Measurements from ENCODE around the gene TBC1D22A. TPM values are rescaled to one million over a fixed set of nuclear protein-coding genes. Genes with fewer than 3 reads are reported as not detected.

The TBC1D22A gene
- total RNA-seq, 4 donors from 2014 or later: 15.6 to 21.7 (median 20.5) TPM

DNA sequence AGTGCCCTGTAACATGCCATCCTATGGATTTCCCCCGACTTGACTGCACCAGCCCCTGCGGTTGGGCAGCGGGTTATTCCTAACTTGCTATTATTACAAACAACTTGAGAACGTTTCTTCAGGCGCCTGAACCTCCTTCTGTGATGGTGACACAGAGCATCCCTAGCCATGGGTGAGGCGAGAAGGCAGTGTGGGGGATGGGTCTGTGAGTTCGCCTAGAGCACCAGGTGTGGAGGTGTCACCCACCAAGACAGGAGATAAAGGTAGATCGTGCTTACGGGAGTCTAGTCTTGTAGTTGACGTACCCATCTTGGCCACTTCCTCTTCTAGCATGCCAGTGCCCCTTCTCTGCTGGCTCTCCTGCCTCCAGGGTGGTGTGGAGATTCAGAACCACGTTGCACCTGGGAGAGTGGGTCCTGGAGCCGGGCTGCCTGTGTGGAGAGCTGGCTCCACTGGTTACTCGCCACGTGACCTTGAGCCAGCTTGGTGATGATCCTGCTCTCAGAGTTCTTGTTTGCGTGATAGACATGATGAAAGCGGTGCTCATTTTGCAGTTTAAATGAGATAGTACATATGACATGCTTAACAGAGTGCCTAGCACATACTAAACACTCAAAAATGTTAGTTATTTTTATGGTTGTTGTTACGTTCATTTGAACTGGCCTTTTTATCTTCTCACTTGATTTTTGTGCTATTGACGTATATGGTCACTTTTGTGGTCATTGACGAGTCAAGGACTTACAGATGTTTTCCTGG is 37.8 kb downstream of the TBC1D22A start:
- no peak for DNase-seq
- intact Hi-C loops (cut with DNase I): no loop called here
- no peak for TF ChIP-seq POLR2A (IDR thresholded peaks at IDR 0.05)
- TF ChIP-seq, protein P1, sequence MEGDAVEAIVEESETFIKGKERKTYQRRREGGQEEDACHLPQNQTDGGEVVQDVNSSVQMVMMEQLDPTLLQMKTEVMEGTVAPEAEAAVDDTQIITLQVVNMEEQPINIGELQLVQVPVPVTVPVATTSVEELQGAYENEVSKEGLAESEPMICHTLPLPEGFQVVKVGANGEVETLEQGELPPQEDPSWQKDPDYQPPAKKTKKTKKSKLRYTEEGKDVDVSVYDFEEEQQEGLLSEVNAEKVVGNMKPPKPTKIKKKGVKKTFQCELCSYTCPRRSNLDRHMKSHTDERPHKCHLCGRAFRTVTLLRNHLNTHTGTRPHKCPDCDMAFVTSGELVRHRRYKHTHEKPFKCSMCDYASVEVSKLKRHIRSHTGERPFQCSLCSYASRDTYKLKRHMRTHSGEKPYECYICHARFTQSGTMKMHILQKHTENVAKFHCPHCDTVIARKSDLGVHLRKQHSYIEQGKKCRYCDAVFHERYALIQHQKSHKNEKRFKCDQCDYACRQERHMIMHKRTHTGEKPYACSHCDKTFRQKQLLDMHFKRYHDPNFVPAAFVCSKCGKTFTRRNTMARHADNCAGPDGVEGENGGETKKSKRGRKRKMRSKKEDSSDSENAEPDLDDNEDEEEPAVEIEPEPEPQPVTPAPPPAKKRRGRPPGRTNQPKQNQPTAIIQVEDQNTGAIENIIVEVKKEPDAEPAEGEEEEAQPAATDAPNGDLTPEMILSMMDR (IDR thresholded peaks at IDR 0.05): no peak
- no peak overlapping the region for H3K27ac ChIP-seq
- H3K4me1 ChIP-seq: peaks cover 3 to 35% (median 6%) of the 10 kb centered on the region in 3 donors
- H3K9me3 ChIP-seq: no peaks in the 10 kb centered on the region
- no peaks in the 10 kb centered on the region for H3K27me3 ChIP-seq
- H3K36me3 ChIP-seq: peaks cover 5 to 87% (median 17%) of the 10 kb centered on the region in 3 donors
- WGBS, 2 donors: 90% methylated on average over 15 of the region's 19 CpGs
- no peak overlapping the region for H3K4me3 ChIP-seq

DNA sequence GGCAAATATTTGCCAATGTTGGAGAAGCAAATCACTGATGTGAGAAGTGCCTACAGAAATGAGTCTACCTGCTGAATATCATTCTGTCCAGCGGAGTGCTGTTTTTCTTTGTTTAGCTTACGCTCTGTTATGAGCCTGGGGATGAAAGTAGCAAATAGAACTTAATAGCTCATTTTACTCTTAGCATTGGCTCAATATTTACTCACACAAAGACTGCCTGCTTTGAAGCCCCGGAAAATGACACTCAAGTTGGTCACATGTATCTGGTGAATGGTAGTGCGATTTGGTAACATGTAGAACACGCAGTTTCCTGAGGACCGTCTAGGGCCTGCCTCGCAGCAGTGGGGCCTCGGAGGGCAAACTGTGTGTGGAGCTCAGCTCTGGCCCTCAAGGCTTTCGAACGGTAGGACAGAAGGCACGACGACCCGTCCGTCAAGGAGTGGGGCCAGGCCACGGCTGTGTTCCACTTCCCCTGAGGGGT is 38.9 kb downstream of the TBC1D22A start:
- Histone ChIP-seq H3K4me3 (no peak overlapping the region), H3K9me3 (no peaks in the 10 kb centered on the region), H3K4me1 (peaks cover 3 to 35% (median 6%) of the 10 kb centered on the region in 3 donors), H3K27ac (no peak overlapping the region), H3K27me3 (no peaks in the 10 kb centered on the region), H3K36me3 (peaks cover 0 to 86% (median 17%) of the 10 kb centered on the region in 3 donors)
- no peak for DNase-seq
- WGBS, 2 donors: 88 to 91% methylated on average over 8 of the region's 15 CpGs
- intact Hi-C loops (cut with DNase I): no loop called here
- TF ChIP-seq POLR2A (IDR thresholded peaks at IDR 0.05): no peak
- TF ChIP-seq, protein P1 (IDR thresholded peaks at IDR 0.05): no peak

DNA sequence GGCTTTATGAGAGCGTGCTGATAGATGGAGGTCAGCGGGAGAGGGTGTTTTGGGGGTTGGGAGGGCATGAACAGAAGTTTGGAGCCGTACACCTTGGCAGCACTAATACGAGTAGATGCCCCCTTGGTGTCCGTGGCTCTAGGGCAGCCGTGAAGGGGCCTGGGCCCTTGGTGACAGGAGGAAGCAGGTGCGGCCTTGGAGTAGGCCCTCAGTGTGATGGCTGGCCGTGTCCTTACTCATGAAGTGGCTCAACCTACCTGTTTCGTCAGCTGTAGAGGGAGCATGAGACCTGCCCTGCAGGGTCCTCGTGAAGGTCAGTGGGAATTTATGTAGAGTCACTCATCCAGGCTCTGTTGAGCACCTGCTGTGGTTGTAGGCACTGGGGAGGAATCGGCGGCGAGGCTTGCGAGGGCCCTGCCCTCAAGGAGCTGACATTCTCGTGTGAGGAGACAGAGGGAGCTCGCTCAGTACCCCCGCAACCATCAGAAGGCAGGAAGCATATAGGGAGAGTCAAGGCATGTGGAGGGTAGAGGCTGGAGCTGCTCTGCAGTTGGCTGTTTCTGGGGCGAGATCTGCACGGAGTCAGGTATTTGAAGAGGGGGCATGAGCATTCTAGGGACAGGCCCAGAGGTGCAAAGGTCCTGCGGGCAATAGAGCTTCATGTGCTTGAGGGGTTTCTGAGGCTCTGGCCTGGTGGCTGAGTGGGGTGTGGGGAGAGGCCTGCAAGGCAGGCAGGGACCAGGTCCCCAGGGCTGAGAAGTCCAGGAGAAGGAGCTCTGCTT is 39.6 kb downstream of the TBC1D22A start:
- H3K4me3 ChIP-seq: no peak overlapping the region
- intact Hi-C loops (cut with DNase I): no loop called here
- no peak overlapping the region for H3K27ac ChIP-seq
- 94 to 95% methylated on average over 18 of the region's 20 CpGs for WGBS, 2 donors
- peaks cover 0 to 85% (median 17%) of the 10 kb centered on the region in 3 donors for H3K36me3 ChIP-seq
- no peak for DNase-seq
- peaks cover 3 to 33% (median 6%) of the 10 kb centered on the region in 3 donors for H3K4me1 ChIP-seq
- H3K27me3 ChIP-seq: no peaks in the 10 kb centered on the region
- TF ChIP-seq, protein P1 (IDR thresholded peaks at IDR 0.05): no peak
- TF ChIP-seq POLR2A (IDR thresholded peaks at IDR 0.05): no peak
- no peaks in the 10 kb centered on the region for H3K9me3 ChIP-seq

DNA sequence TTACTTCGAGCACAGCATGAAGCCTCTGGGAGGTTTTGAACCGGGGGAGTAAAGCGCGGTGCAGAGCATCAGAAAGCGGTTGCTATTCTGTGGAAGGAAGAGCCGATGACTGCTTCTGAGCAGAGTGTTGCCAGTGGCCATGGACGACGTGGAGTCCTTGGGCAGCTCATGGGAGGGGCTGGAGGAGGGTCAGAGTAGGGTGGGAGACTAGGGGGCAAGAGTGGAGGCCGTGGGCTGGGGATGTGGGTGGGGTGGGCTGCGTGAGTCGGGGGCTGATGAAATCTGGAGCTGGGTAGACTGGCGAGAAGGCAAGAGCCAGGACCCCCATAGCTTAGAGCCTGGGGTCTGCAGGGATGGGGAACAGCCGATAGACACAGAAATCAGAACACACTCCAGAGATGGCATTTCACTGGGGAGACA is 40.2 kb downstream of the TBC1D22A start:
- Histone ChIP-seq H3K9me3 (no peaks in the 10 kb centered on the region), H3K4me3 (no peak overlapping the region), H3K27ac (no peak overlapping the region), H3K27me3 (no peaks in the 10 kb centered on the region), H3K4me1 (peaks cover 0 to 27% (median 6%) of the 10 kb centered on the region in 3 donors), H3K36me3 (peaks cover 0 to 84% (median 16%) of the 10 kb centered on the region in 3 donors)
- 88 to 90% methylated on average over 11 to 12 of the region's 13 CpGs for WGBS, 2 donors
- TF ChIP-seq, protein P1 (IDR thresholded peaks at IDR 0.05): no peak
- no peak for TF ChIP-seq POLR2A (IDR thresholded peaks at IDR 0.05)
- intact Hi-C loops (cut with DNase I): no loop called here
- no peak for DNase-seq
